ENCODE data around the gene BCL2L13.

GRCh38 chr22:17770180-17771077 lies 131.9 kb downstream of the BCL2L13 start:
- no peak for TF ChIP-seq CTCF (optimal IDR thresholded peaks at IDR 0.05 in 1 of 3, IDR thresholded peaks at IDR 0.05 in 1 of 3, conservative IDR thresholded peaks at IDR 0.05 in 1 of 3; ENCODE audit: extremely low read depth in 1 of 3, insufficient read depth in 2 of 3, low read length in 3 of 3)
- TF ChIP-seq EZH2 (IDR thresholded peaks at IDR 0.05; ENCODE audit: low read length): no peak
